Activated naive CD8-positive, alpha-beta T cell treated with anti-CD3 and anti-CD28 coated beads for 36 hours (primary cell): Measurements from ENCODE around the gene SYNE1. TPM values are rescaled to one million over a fixed set of nuclear protein-coding genes. Genes with fewer than 3 reads are reported as not detected.
"Not testable (repeated sequence)": the region's sequence is repeated elsewhere in the genome, so short reads cannot be mapped to it uniquely, and the experiment has no call there.

ENCODE experiments used
- DNase-seq: peaks from one replicate; pipeline ENCODE4 v3.0.0; 2021
- H3K27ac Mint-ChIP-seq: one replicate; pipeline ENCODE4 v1.8.0; 2022; ENCODE audit warnings: mild to moderate bottlenecking, moderate library complexity, mixed read lengths
- H3K27me3 Mint-ChIP-seq: one replicate; pipeline ENCODE4 v1.8.0; 2022; ENCODE audit warnings: mild to moderate bottlenecking, mixed read lengths
- H3K36me3 Mint-ChIP-seq: one replicate; pipeline ENCODE4 v1.8.0; 2021; ENCODE audit warnings: mild to moderate bottlenecking, mixed read lengths
- H3K4me1 Mint-ChIP-seq: one replicate; pipeline ENCODE4 v1.8.0; 2021; ENCODE audit warnings: mixed read lengths
- H3K4me3 Mint-ChIP-seq: one replicate; pipeline ENCODE4 v1.8.0; 2022; ENCODE audit warnings: mild to moderate bottlenecking, moderate library complexity, mixed read lengths
- H3K9me3 Mint-ChIP-seq: one replicate; pipeline ENCODE4 v1.8.0; 2022; ENCODE audit warnings: mixed read lengths
- total RNA-seq, 2 experiments: library from RNA; stranded (reverse); gene quantifications; one replicate each; pipeline ENCODE4 v1.2.3, GENCODE V29; 2021

SYNE1 gene
- total RNA-seq, 2 experiments from 2014 or later = 21.9 to 26.7 TPM

- no peak overlapping the region for H3K27ac Mint-ChIP-seq
- H3K36me3 Mint-ChIP-seq = no peaks in the 10 kb centered on the region
- H3K4me1 Mint-ChIP-seq = peaks cover 4% of the 10 kb centered on the region
- no peaks in the 10 kb centered on the region for H3K9me3 Mint-ChIP-seq
- H3K27me3 Mint-ChIP-seq = no peaks in the 10 kb centered on the region
- no peak for DNase-seq
- no peak overlapping the region for H3K4me3 Mint-ChIP-seq
Observed at GRCh38 chr6:152094276-152094675, 542.9 kb downstream of the SYNE1 start.

- Mint-ChIP-seq H3K36me3 (no peaks in the 10 kb centered on the region), H3K4me1 (peaks cover 4% of the 10 kb centered on the region), H3K9me3 (no peaks in the 10 kb centered on the region)
Observed at GRCh38 chr6:152093711-152094110, 543.5 kb downstream of the SYNE1 start.

DNA sequence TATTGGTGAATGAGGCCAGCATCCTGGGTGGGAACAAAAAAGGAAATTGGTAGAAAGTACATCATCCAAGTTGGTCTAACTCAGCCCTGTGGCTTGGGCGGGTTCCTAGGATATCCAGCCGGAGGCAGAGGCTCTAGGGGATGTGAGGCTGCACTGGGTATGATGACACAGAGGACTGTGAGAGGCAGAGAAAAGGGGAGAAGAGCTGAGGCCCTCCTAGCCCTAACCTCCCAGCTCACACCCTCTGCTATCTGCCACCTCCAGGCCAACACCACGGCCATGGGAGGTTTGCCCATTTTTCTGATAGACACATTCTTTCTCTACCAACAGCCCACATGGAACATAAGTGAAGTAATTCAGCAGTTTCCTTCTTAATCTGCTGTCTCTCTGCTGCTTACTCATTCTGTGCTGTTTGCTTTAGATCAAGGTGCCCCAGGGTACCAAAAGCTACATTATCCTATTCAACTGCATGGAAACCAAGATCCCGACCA, 545.3 kb downstream of the SYNE1 start:
- Mint-ChIP-seq H3K9me3 (no peaks in the 10 kb centered on the region), H3K4me1 (peaks cover 4% of the 10 kb centered on the region), H3K36me3 (no peaks in the 10 kb centered on the region), H3K27ac (no peak overlapping the region), H3K27me3 (no peaks in the 10 kb centered on the region), H3K4me3 (no peak overlapping the region)
- DNase-seq = no peak

More at GRCh38 chr6:152093711-152094110, 543.5 kb downstream of the SYNE1 start:
- Mint-ChIP-seq H3K27ac (no peak overlapping the region), H3K27me3 (no peaks in the 10 kb centered on the region), H3K4me3 (no peak overlapping the region)
- no peak for DNase-seq

DNA sequence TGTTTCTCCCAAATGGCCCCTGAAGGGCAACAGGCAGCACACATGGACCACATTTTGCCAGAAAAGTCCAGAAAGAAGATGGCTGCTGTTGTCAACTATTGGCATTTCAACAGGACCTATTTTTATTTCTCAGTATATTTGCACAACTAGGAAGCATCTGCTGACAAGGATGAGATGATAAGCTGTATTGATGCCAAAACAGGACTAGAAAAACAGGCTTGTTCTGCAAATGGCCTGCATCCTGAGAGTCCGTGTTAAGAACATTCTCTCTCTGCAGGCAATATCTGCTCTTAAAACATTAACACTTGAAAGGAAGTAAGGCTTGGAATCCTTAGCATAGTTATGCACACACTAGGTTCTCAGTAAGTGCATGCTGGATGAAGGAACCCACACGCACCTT, 546.0 kb downstream of the SYNE1 start:
- Mint-ChIP-seq H3K9me3 (no peaks in the 10 kb centered on the region), H3K27me3 (no peaks in the 10 kb centered on the region), H3K4me3 (no peak overlapping the region), H3K4me1 (peaks cover 4% of the 10 kb centered on the region), H3K27ac (no peak overlapping the region), H3K36me3 (no peaks in the 10 kb centered on the region)
- no peak for DNase-seq

DNA sequence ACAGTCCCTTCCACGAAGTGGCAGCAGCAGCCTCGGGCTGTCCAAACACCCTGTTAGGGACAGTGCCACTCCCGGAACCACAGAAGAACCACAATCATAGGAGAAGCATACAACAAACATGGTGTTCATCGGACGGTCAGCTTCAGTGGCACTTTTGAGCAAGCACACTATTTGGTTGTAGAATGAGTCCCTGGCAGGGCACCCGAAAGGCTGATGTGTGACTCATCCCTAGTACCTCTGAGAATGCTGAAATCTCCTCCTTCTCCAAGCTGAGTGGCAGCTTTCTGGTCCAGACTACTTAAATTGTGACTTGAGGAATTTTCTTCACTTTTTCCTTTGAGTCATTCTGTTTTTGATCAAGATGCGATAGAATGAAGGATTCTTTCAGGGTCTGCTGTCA, 547.2 kb downstream of the SYNE1 start:
- Mint-ChIP-seq H3K36me3 (no peaks in the 10 kb centered on the region), H3K27ac (no peak overlapping the region), H3K9me3 (no peaks in the 10 kb centered on the region), H3K4me3 (no peak overlapping the region), H3K4me1 (peaks cover 2% of the 10 kb centered on the region), H3K27me3 (no peaks in the 10 kb centered on the region)
- DNase-seq = no peak

DNA sequence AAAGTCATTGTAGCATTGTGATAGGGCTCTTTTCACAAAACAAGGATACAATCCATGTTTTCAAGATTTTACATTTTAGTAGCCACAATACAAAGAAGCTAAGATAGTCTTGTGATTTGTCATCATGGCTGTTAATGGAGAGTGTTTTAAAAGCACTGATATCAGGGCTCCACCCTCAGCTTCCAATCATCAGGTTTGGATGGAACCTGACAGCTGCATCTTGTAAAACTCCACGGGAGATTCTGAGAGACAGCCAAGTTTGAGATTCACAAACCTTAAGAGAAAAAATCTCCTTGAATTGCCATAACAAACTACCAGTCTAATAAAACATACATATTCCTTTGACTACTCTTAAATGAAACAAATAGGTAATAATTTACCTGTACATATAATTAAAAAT, 549.5 kb downstream of the SYNE1 start:
- H3K9me3 Mint-ChIP-seq = peaks cover 4% of the 10 kb centered on the region
- H3K27ac Mint-ChIP-seq = no peak overlapping the region
- H3K4me3 Mint-ChIP-seq = no peak overlapping the region
- no peaks in the 10 kb centered on the region for H3K36me3 Mint-ChIP-seq
- no peaks in the 10 kb centered on the region for H3K4me1 Mint-ChIP-seq
- DNase-seq = no peak
- no peaks in the 10 kb centered on the region for H3K27me3 Mint-ChIP-seq

DNA sequence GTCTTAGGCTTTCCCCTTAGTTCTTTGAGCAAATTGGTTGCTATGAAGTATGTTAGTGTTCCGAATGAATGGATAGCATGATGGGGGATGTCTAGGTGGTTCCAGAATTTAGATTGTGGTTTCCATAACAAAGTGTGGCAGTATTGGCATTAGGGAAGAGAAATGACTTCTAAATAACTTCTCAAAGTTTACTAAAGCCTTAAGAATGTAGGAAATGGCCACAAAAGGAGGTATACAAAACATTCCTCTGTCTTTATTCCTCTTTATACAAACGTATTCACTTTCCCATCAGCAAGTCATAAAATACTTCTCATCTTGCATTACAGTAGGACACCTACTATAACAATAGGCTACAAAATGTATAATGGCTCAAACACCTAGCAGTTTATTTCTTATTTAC, 550.1 kb downstream of the SYNE1 start:
- Mint-ChIP-seq H3K27me3 (no peaks in the 10 kb centered on the region), H3K9me3 (peaks cover 7% of the 10 kb centered on the region), H3K27ac (no peak overlapping the region), H3K4me1 (no peaks in the 10 kb centered on the region), H3K36me3 (no peaks in the 10 kb centered on the region), H3K4me3 (no peak overlapping the region)
- no peak for DNase-seq

- Mint-ChIP-seq H3K4me1 (no peaks in the 10 kb centered on the region), H3K9me3 (peaks cover 7% of the 10 kb centered on the region), H3K27ac (no peak overlapping the region), H3K4me3 (no peak overlapping the region), H3K36me3 (no peaks in the 10 kb centered on the region), H3K27me3 (peaks cover under 1% of the 10 kb centered on the region)
- no peak for DNase-seq
Observed at GRCh38 chr6:152086223-152086873, 550.8 kb downstream of the SYNE1 start.

- peaks cover 7% of the 10 kb centered on the region for H3K9me3 Mint-ChIP-seq
Observed at GRCh38 chr6:152085451-152085921, 551.7 kb downstream of the SYNE1 start.

DNA sequence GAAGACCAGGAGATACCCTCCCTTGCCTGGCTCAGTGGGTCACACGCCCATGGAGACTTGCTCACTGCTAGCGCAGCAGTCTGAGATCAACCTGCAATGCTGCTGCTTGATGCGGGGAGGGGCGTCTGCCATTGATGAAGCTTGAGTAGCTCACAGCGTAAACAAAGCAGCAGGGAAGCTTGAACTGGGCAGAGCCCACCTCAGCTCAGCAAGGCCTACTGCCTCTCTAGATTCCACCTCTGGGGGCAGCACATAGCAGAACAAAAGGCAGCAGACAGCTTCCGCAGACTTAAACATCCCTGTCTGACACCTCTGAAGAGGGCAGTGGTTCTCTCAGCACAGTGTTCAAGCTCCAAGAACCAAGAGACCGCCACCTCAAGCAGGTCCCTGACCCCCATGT, 558.4 kb downstream of the SYNE1 start:
- no peak for DNase-seq
- H3K4me3 Mint-ChIP-seq = no peak overlapping the region
- peaks cover 4% of the 10 kb centered on the region for H3K36me3 Mint-ChIP-seq

More at GRCh38 chr6:152085451-152085921, 551.7 kb downstream of the SYNE1 start:
- no peaks in the 10 kb centered on the region for H3K36me3 Mint-ChIP-seq
- H3K27me3 Mint-ChIP-seq = peaks cover 5% of the 10 kb centered on the region
- DNase-seq = no peak
- H3K4me3 Mint-ChIP-seq = no peak overlapping the region
- H3K4me1 Mint-ChIP-seq = no peaks in the 10 kb centered on the region
- H3K27ac Mint-ChIP-seq = no peak overlapping the region

GRCh38 chr6:152078001-152078400, 559.2 kb downstream of the SYNE1 start:
- no peak for DNase-seq
- Mint-ChIP-seq H3K36me3 (peaks cover 4% of the 10 kb centered on the region), H3K27ac (no peak overlapping the region), H3K4me1 (no peaks in the 10 kb centered on the region), H3K4me3 (no peak overlapping the region), H3K9me3 (peaks cover 25% of the 10 kb centered on the region), H3K27me3 (peaks cover 5% of the 10 kb centered on the region)

More for the DNA sequence above, 558.4 kb downstream of the SYNE1 start:
- no peaks in the 10 kb centered on the region for H3K4me1 Mint-ChIP-seq
- H3K27ac Mint-ChIP-seq = no peak overlapping the region
- peaks cover 26% of the 10 kb centered on the region for H3K9me3 Mint-ChIP-seq
- peaks cover 5% of the 10 kb centered on the region for H3K27me3 Mint-ChIP-seq

- not testable (repeated sequence) for H3K27ac Mint-ChIP-seq, H3K4me3 Mint-ChIP-seq, DNase-seq, H3K36me3 Mint-ChIP-seq, H3K4me1 Mint-ChIP-seq, H3K27me3 Mint-ChIP-seq
- peaks cover 19% of the 10 kb centered on the region for H3K9me3 Mint-ChIP-seq
Observed at GRCh38 chr6:152076242-152076641, 560.9 kb downstream of the SYNE1 start.

GRCh38 chr6:152071843-152072242, 565.3 kb downstream of the SYNE1 start:
- H3K9me3 Mint-ChIP-seq = peaks cover 19% of the 10 kb centered on the region
- no peak overlapping the region for H3K27ac Mint-ChIP-seq
- H3K4me3 Mint-ChIP-seq = no peak overlapping the region
- DNase-seq = no peak
- peaks cover 4% of the 10 kb centered on the region for H3K36me3 Mint-ChIP-seq
- H3K27me3 Mint-ChIP-seq = no peaks in the 10 kb centered on the region
- H3K4me1 Mint-ChIP-seq = no peaks in the 10 kb centered on the region
